GM12874 (cell line): ENCODE results near the gene ACER3.

Experiments used
- TF ChIP-seq, protein P1 (sequence below): IDR thresholded peaks from 2 replicates; pipeline ENCODE4 v1.5.1; 2011; ENCODE audit warnings: low read depth, mild to moderate bottlenecking, control low read depth, low read length, moderate library complexity; ENCODE audit not compliant: insufficient read depth

Gene ACER3

DNA sequence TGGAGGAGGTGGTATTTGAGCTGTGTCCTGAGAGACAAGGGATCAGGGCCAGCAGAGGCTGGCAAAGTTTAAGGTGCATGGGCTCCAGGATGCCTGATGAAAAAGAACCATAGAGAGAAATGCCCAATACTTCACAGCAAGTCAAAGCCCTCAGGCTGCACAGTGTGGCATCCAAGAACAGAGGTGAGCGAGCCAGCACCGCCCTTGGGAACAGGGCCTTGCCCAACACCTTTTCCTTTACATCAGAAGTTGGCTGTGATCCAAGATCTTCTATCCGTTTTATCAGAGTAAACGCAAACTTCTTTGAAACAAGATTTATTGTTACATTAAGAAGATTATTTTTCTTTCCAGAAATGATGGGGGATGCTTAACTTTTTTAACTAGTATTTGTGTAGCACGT, 174.9 kb downstream of the ACER3 start:
- TF ChIP-seq, protein P1, sequence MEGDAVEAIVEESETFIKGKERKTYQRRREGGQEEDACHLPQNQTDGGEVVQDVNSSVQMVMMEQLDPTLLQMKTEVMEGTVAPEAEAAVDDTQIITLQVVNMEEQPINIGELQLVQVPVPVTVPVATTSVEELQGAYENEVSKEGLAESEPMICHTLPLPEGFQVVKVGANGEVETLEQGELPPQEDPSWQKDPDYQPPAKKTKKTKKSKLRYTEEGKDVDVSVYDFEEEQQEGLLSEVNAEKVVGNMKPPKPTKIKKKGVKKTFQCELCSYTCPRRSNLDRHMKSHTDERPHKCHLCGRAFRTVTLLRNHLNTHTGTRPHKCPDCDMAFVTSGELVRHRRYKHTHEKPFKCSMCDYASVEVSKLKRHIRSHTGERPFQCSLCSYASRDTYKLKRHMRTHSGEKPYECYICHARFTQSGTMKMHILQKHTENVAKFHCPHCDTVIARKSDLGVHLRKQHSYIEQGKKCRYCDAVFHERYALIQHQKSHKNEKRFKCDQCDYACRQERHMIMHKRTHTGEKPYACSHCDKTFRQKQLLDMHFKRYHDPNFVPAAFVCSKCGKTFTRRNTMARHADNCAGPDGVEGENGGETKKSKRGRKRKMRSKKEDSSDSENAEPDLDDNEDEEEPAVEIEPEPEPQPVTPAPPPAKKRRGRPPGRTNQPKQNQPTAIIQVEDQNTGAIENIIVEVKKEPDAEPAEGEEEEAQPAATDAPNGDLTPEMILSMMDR, result no peak

DNA sequence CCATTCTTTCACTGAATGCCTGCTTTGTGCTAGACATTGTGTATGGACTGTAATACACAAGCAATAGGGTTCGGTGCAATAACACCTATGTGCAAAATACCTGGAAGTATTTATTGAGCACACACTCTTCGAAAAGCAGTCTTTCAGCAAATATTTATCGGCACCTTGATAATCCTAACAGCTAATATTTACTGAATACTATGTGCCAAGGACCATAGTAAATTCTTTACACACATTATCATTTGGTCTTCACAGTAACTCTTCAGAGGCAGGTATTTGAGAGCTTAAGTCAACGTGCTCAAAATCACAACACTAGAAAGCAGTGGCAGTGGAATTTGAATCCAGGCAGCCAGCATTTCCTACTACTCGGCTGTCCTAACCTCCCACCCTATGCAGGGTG, 175.7 kb downstream of the ACER3 start:
- TF ChIP-seq, protein P1, result no peak

DNA sequence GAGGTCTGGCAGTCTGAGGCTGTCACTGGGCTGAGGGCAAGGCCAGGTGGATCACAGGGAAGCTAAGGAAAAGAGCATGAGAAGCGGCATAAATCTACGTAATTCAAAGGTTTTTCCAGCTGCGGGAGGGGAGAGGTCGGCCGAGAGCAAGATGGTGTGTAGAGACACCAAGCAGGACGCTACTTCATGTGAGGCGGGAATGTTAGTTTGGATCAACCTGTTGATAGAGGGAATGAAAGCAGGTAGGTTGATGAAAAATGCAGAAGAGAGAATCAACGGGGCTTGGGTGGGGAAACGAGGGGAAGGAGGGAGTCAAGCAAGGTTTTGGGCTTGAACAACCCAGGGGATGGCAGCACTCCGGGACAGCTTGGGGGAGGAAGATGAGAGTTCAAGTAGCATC, 176.3 kb downstream of the ACER3 start:
- TF ChIP-seq, protein P1, result no peak

DNA sequence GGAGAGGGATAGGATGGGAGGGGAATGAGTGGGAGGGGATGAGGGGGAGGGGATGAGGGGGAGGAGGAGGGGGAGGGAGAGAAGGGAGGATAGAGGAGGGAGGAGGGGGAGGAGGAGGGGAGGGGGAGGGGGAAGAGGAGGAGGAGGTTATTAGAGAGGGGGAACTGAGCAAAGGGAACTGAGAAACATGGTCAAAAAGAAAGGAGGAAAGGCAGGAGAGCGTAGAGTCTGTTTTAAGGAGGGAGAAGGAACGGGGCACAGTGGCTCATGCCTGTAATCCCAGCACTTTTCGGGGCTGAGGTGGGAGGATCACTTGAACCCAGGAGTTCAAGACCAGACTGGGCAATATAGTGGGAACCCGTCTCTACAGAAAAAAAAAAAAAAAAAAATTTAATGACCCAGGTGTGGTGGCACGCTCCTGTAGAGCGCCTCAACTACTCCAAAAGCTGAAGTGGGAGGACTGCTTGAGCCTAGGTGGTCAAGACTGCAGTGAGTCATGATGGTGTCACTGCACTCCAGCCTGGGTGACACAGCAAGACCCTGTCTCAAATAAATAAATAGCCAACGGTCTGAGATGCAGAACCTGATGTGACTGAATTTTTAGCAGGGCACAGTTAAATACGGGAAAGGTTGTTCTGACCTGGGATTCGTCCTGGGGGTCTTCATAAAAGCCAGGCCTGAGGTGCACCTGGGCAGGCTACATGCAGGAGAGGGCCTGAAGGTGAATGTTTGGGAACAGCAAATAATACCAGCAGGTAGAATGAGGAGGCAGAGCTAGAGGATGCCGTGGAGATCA, 177.5 kb downstream of the ACER3 start:
- TF ChIP-seq, protein P1, result no peak

DNA sequence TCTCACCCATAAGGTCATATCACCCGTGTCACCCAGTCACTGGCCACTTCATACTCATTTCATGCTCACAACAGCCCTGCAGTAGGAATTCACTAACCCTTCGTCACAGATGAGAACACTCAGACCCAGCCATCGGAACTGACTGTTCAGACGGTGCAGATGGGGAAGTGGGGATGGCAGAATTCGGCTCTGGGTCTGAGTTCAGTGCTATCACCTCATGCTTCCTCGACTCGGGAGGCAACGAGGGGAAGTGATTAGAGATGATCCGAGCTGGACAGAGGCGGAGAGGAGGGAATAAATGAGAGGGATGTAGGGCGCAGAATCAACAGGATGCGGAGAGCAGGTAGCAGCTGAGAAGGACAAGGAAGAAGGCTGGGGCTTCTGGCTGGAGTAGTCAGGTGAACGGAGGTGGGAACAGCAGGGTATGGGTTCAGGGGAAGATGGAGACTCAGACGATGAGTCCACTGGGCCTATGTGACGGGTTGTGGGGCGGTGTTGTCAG, 178.2 kb downstream of the ACER3 start:
- TF ChIP-seq, protein P1, result no peak

DNA sequence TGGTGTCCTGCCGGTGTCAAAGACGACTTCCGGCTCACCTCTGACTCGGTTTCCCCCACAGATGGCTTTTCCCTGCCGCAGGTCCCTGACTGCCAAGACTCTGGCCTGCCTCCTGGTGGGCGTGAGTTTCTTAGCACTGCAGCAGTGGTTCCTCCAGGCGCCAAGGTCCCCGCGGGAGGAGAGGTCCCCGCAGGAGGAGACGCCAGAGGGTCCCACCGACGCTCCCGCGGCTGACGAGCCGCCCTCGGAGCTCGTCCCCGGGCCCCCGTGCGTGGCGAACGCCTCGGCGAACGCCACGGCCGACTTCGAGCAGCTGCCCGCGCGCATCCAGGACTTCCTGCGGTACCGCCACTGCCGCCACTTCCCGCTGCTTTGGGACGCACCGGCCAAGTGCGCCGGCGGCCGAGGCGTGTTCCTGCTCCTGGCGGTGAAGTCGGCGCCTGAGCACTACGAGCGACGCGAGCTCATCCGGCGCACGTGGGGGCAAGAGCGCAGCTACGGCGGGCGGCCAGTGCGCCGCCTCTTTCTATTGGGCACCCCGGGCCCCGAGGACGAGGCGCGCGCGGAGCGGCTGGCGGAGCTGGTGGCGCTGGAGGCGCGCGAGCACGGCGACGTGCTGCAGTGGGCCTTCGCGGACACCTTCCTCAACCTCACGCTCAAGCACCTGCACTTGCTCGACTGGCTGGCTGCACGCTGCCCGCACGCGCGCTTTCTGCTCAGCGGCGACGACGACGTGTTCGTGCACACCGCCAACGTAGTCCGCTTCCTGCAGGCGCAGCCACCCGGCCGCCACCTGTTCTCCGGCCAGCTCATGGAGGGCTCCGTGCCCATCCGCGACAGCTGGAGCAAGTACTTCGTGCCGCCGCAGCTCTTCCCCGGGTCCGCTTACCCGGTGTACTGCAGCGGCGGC, 179.0 kb downstream of the ACER3 start:
- TF ChIP-seq, protein P1, result peak; percentile 48

DNA sequence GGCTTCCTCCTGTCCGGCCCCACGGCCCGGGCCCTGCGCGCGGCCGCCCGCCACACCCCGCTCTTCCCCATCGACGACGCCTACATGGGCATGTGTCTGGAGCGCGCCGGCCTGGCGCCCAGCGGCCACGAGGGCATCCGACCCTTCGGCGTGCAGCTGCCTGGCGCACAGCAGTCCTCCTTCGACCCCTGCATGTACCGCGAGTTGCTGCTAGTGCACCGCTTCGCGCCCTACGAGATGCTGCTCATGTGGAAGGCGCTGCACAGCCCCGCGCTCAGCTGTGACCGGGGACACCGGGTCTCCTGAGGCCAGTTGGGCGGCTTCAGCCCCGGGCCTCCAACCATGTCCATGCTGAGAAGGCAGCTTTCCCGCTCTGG, 179.7 kb downstream of the ACER3 start:
- TF ChIP-seq, protein P1, result no peak
